H1 (cell line): ENCODE data around the gene FAU.

Source experiments
- BCL11A ChIP-seq, 2 experiments: IDR thresholded peaks; one replicate each; pipeline ENCODE4 v1.6.1; 2011; ENCODE audit warnings: low read depth in 2 of 2, low read length in 2 of 2, mild to moderate bottlenecking in 2 of 2
- CHD2 ChIP-seq: IDR thresholded peaks from 2 replicates; pipeline ENCODE4 v1.6.1; 2012; ENCODE audit warnings: low read length, improper control_type of control experiment
- CTCF ChIP-seq, 3 experiments: IDR thresholded peaks; 1 replicate in 2 of 3; 2 replicates in 1 of 3; pipeline versions ENCODE4 v1.5.1 to v1.6.1; 2011; ENCODE audit warnings: low read length in 3 of 3, mild to moderate bottlenecking in 3 of 3, inconsistent platforms in 2 of 3, low read depth in 1 of 3, moderate library complexity in 1 of 3; ENCODE audit not compliant: insufficient read depth in 1 of 3; ENCODE audit errors: control extremely low read depth in 1 of 3
- EGR1 ChIP-seq: IDR thresholded peaks from 2 replicates; pipeline ENCODE4 v1.6.1; 2011; ENCODE audit warnings: low read depth, low read length, borderline replicate concordance
- JUND ChIP-seq: IDR thresholded peaks from 2 replicates; pipeline ENCODE4 v1.6.1; 2011; ENCODE audit warnings: mild to moderate bottlenecking, improper control_type of control experiment, low read length
- POLR2AphosphoS5 ChIP-seq: IDR thresholded peaks from 2 replicates; pipeline ENCODE4 v1.6.1; 2011; ENCODE audit warnings: low read depth, low read length
- SIN3A ChIP-seq, 2 experiments: IDR thresholded peaks in 1 of 2; conservative IDR thresholded peaks in 1 of 2; 2 replicates each; pipeline ENCODE4 v1.6.1; 2011 to 2012; ENCODE audit warnings: low read length in 2 of 2, improper control_type of control experiment in 1 of 2, low read depth in 1 of 2, mild to moderate bottlenecking in 1 of 2
- TAF7 ChIP-seq: optimal IDR thresholded peaks from 2 replicates; pipeline ENCODE3; 2011; ENCODE audit warnings: low read depth, mild to moderate bottlenecking, inconsistent platforms, low read length, moderate library complexity, borderline replicate concordance

GRCh38 chr11:65125197-65126056 is 3.5 kb upstream of the FAU start:
- no peak for TF ChIP-seq POLR2AphosphoS5
- no peak for TF ChIP-seq SIN3A (conservative IDR thresholded peaks at IDR 0.05 in 1 of 2, IDR thresholded peaks at IDR 0.05 in 1 of 2; ENCODE audit: low read depth in 1 of 2, low read length in 2 of 2)
- no peak for TF ChIP-seq CTCF (IDR thresholded peaks at IDR 0.05; ENCODE audit: control extremely low read depth in 1 of 3, insufficient read depth in 1 of 3, low read depth in 1 of 3, low read length in 3 of 3)
- TF ChIP-seq JUND: no peak
- TF ChIP-seq BCL11A (IDR thresholded peaks at IDR 0.05; ENCODE audit: low read depth in 2 of 2, low read length in 2 of 2): no peak
- no peak for TF ChIP-seq CHD2
- no peak for TF ChIP-seq TAF7
- TF ChIP-seq EGR1: no peak
